Measurements from ENCODE around the gene UROC1.

Gene UROC1

DNA sequence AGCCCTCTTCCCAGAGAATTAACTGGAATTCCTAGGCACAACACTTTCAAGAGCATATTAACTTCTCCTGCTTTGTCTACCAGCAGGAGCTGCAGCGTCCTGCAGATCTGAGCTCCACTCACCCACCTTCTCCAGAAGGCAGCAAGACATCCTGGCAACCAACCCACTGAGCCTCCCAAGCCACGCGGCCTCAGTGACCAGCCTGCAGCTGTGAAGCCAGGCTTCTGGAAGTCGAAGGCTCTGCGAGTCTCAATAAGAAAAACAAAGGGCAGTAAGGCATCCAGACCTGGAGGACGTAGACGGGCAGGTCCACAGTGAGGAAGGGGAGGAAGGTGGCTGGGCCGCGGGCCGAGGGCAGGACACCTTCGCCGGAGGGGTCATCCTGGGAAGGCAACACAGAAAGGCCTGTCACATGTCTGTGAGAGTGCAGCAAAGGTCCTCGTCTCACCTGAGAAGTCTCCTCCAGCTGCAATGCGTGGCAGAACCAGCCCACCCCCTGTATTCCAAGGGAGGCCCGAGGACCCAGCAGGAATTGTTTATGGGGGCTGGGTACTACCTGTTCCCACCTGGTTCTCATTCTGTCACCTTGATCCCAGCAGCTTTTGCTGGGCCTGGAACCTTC lies 78.1 kb downstream of the UROC1 start:
- no peak for DNase-seq

DNA sequence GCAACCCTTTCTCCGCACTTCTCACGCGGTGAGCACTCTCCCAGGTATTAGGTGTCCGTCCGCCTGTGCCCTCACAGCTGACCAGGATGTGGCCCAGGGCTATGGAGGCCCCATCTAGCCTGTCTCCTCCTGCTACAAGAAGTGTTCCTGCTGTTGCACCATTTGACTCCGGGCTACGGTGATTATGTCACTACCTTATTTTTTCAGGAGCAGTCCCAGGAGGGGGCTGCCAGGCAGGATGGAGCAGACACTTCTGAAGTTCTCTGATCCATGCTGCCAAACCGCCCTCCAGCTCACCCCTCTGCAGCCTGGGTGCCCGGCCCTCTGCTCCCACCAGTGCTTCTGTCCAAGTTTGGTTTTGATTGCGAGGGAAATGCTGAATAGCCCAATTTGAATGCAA lies 78.8 kb downstream of the UROC1 start:
- DNase-seq, result no peak

DNA sequence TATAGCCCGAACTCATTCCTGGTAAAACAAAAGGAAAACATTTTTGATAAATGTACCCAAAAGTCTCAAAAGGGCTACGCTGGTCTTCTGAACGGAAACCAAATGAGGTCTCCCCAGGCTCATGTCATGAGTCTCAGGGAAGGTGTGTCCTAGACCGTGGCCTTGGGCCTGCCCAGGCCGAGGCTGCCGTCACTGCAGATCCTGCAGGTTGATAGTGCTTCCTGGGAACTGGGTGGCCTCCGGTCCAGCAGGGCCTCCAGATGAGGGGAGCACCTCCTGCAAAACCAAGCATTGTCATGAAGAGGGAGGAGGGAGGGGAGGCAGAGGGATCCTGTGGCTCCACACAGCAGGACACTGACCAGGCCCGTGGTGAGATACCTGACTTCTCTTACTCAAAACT lies 79.4 kb downstream of the UROC1 start:
- no peak for DNase-seq

DNA sequence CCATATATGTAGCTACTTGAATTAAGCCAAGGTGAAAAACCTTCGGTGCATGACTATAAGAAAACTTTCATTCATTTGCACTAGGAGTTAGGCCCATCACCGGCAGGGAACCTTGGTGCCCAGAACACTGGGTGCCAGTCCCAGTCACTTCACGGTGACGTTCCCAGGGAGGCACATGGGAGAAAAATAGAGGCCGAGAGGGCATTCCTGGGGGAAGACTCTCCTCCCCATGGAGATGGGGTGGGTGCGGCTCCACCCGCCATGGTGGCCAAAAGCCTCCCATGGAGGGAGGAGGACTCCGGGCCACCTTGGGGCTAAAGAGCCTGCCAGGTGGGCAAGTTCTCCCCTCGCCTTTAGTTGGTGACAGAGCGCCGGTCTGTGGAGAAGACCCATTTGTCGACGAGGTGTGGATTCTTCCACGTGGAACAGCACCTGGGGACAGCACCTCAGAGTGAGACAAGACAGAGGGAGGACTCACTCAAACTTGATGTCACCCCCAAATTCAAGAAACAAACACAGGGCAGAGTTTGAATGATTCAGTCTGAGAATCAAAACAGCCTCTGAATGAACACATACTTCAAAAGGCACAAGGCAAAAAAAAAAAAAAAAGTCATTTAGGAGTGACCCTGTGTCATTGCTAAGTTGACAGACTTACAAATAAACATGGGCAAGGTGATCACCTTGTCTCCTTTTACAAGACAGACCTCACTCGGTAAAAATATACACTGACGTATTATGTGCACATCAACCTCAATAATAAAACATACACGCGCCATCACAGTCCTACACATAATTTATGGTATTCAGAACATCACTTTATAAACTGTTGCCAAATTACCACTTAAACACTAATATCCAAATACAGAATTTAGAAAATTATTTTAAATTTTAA lies 80.5 kb downstream of the UROC1 start:
- DNase-seq, result no peak

DNA sequence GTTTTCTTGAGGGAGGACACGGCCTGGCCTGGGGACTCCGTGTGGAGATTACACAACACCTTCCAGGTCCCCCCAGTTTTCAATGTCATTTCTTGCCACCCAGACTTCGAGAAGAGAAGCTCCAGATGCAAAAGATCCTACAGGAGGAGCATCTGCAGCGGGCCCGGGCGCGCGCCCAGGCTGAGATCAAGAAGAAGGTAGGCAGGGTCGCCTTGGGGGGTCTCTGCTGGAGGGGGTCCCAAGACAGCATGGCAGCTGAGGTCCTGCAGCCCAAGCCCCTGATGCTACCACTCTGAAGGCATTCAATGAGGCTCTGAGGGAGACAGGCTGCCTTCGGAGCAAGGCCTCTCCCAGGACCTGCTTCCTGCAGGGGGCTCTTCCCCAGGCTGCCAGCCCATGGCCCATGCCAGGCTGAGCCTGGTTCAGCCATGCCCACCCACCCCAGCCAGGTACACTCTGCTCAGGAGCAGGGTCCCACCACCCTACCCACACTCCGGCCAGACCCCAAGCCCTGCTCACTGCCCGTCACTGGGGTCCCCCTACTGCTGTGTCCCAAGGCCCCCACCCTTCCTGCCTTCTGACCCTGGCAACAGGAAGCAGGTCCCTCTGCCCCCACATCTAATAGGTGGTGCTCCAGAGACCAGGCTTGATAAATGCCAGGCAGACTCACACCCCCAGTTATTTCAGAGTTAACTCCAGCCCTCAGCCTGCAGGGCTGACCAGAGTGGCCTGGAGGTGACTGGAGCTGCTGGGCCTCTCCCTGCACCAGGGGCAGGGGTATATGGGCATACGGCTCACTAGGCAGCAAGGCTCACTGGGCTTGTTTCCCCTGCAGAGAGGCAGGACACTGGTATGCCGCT lies 81.9 kb downstream of the UROC1 start:
- no peak for DNase-seq

DNA sequence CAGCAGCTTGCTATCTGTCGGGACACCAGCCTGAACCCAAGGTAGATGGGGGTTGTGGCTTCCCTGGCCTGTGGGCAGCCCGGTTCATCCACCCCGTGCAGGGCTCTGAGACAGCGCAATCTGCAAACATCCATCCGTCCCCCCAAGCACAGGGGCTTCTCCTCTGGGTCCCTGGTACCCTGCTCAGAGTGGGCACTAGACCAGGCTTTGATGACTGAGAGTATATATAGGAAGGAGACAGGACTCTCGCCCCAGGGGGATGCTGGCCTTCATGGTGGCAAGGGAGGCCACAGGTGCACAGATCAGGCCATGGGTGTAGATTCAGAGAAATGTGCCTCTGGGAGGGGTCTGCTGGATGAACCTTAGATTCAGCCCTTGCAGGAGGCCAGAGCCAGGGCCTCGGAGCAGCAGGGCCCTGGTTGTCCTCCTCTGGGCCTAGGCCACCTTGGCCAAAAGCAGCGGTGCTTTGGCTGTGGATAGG lies 82.6 kb downstream of the UROC1 start:
- no peak for DNase-seq

DNA sequence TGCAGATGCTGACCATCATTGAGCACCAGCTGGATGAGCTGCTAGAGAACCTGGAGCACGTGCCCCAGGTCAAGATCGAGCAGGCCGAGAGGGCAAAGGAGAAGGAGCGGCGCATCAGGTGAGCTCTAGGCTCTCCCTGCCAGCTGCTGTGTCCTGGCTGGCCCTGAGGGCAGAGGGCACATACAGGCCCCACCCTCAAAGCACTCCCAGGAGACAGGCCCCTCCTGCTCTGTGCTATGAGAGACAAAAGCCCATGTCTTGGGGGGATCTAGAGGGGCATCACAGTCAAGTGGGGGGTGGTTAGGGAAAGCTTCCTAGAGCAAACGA lies 83.3 kb downstream of the UROC1 start:
- DNase-seq, result no peak

DNA sequence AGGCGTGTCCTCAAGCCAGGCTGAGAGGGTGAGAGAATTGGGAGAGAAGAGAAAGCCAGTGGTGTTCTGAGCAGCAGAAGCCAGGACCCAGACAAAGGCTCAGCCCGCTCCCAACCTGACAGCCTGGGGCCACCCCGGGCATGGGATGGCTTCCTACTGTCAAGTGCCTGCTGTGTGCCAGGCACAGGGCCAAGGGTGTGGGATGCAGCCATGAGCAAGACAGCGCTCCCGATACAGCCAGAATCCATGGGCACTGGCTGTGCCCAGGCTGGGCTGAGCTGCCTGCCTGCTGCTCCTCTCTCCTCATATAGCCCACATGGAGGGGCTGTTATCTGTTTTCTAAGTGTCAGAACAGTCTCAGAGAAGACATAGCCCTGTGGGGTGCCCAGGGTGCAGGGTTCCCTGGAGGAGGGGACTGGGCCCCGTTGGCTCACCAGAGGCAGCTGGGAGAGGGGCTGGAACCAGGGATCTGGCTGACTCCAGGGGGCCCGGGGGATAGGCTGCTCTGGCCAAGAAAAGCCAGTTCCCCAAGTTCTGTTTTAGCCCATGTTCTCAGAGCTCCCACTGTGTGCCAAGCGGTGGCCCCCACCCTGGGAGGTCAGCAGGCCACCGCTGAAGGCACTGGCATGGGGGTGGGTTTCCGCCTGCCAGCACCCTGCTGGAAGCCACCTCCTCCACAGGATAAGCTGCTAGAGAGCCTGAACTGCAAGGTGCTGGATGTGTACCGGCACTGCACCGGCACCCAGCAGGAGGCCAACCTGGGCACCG lies 83.9 kb downstream of the UROC1 start:
- no peak for DNase-seq

DNA sequence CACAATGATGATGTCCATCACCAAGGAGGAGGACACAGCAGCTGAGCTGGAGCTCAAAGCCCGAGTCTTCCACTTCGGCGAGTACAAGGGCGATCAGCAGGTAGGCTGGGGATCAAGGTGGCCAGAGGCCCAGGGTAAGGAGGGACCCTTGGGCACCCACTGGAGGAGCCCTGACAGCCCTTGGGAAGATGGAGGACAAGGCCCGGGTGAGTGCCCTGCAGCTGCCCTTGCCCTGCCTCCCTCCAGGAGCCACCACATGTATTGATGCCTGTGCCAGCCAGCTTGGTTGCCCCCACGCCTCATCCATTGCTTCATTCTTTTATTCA lies 84.5 kb downstream of the UROC1 start:
- no peak for DNase-seq

DNA sequence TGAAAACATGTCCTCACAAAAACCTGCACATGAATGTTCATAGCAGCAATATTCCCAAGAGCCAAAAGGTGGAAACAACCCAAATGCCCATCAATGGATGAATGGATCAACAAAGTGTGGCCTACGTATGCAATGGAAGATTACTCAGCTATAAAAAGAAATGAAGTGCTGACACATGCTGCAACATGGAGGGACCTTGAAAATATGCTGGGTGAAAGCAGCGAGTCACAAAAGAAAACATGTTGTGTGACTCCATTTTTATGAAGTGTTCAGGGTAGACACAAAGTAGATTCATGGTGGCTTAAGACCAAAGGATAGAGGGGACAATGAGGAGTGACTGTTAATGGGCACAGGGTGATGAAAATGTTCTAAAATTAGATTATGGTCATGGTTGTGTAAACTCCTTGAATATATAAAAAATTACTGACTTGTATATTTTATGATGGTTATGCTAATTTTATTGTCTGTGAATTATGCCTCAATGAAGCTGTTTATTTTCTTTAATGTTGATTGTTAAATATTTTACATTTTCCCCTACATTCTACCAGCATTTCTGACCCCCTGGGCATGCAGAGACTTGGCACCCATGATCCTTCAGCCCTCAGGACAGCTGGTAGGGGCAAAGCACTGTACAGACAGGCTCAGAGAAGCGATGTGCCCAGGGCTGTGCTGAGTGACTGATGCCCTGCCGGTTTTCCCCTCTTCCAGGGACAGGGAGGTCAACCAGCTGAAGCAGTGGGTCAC lies 85.0 kb downstream of the UROC1 start:
- DNase-seq, result no peak

All from SHP77 treated with DMSO at 0.1 percent for 48 hours (cell line).